ENCODE results near the gene ZNF584.

Gene ZNF584

DNA sequence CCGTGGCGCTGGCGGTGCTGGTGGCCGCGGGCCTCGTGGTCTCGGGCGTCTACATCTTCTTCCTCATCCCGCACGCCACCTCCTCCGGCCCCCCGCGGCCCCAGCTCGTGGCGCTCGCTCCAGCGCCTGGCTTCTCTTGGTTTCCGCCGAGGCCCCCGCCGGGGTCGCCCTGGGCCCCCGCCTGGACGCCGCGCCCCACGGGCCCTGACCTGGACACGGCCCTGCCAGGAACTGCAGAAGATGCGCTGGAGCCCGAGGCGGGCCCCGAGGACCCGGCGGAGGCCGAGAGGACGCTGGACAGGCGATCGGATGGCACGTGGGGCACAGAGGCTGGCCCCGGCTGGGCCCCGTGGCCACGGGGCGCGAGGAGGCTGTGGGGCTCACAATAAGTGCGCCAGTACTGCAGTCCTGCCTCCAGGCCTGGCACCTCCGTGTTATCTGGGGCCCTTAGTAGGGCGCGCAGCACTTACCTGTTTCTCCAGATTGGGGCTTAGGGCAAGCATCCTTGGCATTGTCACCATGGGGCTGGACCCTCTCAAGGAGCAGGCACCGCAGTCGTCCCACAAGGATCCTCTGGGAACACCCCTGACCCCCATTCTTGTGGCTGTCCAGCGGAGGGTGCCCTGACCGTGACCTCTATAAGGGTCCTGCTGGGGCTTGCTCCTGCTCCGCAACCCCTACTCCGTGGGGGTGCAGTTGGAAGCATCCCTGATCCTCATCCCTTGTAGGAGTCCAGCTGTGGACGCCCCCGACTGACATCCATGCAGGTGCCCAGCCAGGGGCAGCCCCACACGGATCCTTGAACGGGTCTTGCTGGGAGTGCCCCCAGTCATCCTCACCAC lies 11.5 kb upstream of the ZNF584 start:
- TF ChIP-seq, protein P1, sequence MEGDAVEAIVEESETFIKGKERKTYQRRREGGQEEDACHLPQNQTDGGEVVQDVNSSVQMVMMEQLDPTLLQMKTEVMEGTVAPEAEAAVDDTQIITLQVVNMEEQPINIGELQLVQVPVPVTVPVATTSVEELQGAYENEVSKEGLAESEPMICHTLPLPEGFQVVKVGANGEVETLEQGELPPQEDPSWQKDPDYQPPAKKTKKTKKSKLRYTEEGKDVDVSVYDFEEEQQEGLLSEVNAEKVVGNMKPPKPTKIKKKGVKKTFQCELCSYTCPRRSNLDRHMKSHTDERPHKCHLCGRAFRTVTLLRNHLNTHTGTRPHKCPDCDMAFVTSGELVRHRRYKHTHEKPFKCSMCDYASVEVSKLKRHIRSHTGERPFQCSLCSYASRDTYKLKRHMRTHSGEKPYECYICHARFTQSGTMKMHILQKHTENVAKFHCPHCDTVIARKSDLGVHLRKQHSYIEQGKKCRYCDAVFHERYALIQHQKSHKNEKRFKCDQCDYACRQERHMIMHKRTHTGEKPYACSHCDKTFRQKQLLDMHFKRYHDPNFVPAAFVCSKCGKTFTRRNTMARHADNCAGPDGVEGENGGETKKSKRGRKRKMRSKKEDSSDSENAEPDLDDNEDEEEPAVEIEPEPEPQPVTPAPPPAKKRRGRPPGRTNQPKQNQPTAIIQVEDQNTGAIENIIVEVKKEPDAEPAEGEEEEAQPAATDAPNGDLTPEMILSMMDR (IDR thresholded peaks at IDR 0.05; ENCODE audit: borderline replicate concordance, insufficient read depth, low read depth, low read length), result no peak
- H3K4me3 ChIP-seq (ENCODE audit: low read depth, low read length), result no peak overlapping the region

DNA sequence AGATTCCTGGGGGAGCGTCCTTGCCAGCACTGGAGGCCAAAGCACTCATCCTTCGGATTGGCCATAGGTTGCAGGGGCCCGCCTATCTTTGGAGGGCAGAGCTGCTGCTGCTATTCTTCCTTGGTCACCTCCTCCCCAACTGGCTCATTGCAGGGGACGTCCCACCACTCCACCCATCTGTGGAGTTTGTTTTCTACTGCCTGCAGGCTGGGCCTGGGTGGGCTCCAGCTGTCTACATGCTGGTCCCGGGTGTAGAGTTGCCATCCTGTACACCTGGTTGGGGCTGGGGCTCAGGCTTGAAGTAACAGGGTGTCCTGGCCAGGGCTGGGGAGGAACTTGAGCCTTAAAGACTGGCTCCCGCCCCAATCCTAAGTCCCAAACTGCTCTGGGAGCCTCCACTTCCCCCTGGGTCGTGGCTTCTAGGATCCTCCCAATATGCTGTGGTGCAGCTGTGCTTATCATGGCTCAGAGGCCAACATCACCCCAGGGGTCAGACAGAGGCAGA lies 10.9 kb upstream of the ZNF584 start:
- TF ChIP-seq, protein P1 (IDR thresholded peaks at IDR 0.05; ENCODE audit: borderline replicate concordance, insufficient read depth, low read depth, low read length), result no peak
- no peak overlapping the region for H3K4me3 ChIP-seq (ENCODE audit: low read depth, low read length)

DNA sequence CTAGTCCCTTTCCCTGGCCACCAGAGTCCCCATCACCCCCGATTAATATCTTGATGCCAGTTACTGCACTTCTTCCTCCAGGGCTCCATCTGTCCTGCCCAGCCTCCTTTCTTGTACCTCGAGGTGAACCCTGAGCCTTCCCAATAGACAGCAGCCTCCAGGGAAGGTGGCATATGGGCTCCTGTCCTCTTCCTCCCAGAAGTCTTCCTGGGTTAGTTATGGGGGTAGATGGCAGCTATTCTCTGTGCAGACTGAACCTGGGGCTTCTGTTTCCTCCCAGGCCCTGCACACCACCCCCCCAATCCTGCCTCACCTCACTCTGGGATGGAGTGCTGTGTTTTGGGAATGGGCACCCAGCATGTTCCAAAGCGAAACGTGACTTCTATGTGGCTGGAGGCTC lies 10.4 kb upstream of the ZNF584 start:
- TF ChIP-seq, protein P1 (IDR thresholded peaks at IDR 0.05; ENCODE audit: borderline replicate concordance, insufficient read depth, low read depth, low read length), result no peak
- H3K4me3 ChIP-seq (ENCODE audit: low read depth, low read length), result no peak overlapping the region

DNA sequence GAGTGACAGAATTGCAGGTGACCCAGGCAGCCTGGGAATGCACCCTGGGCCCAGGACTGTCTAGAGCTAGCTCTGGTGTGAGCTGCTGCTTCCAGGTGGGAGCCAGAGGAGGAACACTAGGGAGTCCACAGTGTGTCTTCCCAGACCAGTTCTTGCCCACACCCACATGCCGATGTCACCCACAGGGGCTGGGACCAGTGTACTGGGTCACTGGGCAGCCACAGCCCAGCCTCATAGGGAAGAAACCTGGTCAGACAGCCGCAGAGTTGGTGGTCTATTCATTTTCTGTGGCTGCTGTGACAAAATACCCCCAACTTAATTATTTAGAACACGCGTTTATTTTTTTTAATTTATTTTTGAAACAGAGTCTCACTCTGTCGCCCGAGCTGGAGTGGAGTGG lies 9.9 kb upstream of the ZNF584 start:
- TF ChIP-seq, protein P1 (IDR thresholded peaks at IDR 0.05; ENCODE audit: borderline replicate concordance, insufficient read depth, low read depth, low read length), result no peak
- H3K4me3 ChIP-seq (ENCODE audit: low read depth, low read length), result no peak overlapping the region

DNA sequence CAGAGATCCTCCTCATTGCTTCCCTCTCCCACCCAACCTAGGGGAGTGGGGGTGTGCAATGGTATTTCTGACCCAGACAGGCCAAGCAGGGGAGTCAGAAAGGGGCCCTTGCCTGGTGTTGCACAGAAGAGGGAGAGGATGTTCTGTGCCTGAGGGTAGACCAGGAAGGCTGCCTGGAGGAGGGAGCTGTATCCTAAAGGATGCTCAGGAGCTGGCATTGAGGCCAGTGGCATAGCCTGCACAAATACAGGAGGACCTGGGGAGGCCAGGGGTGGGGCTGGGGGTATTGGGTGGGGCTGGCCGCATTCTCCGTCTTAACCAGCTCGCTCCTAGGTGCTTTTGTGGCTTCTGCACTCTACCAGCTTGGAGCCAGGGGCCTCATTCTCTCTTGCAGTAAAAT lies 8.5 kb upstream of the ZNF584 start:
- H3K4me3 ChIP-seq (ENCODE audit: low read depth, low read length), result no peak overlapping the region
- TF ChIP-seq, protein P1 (IDR thresholded peaks at IDR 0.05; ENCODE audit: borderline replicate concordance, insufficient read depth, low read depth, low read length), result no peak

DNA sequence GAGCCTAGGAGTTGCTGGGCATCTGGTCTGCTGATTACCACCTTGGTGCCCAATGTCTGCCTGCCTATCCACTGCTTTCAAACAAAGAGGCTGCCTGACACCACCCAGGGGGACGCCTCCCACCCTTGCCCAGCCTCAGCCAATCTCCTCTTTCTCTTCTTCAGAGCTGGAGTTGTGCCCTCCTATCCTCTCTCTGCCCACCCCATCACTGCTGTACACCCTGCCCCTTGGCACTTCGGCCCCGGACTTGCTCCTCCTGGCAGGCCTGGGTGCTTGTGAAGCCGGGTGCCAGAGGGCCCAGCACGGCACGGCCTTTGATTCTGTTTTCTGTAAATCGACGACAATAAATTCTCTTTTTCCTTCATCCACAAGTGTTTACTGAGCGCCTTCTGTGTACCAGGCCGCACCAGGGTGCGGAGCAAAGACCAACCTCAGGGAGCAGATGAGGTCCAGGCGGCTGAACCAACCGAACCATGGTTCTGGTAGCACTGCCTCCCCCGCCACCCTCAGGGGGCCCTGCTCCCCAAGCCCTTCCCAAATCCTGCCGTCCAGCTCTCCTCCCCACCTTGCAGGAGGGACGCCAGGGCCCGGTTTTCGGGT lies 8.0 kb upstream of the ZNF584 start:
- TF ChIP-seq, protein P1 (IDR thresholded peaks at IDR 0.05; ENCODE audit: borderline replicate concordance, insufficient read depth, low read depth, low read length), result no peak
- peak overlapping the region; percentile 56 for H3K4me3 ChIP-seq (ENCODE audit: low read depth, low read length)
